IPS-NIHi7 (cell line): ENCODE results near the gene YBX3.

Experiments
- DNase-seq: peaks from one replicate; pipeline ENCODE4 v3.0.0; 2012; ENCODE audit warnings: mixed read lengths; ENCODE audit errors: extremely low spot score

The YBX3 gene

DNA sequence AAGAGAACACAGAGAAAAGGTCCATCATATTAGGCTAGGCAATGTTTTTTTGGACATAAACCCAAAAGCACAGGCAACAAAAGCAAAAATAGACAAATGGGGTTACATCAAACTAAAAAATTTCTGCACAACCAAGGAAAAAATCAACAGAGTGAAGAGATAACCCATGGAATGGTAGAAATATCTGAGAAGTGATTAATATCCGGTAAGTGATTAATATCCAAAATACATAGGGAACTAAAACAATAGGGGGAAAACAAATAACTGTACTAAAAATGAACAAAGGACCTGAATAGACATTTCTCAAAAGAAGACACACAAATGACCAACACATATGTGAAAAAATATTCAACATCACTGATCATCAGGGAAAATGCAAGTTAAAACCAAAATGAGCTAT is 53.6 kb downstream of the YBX3 start:
- no peak for DNase-seq

DNA sequence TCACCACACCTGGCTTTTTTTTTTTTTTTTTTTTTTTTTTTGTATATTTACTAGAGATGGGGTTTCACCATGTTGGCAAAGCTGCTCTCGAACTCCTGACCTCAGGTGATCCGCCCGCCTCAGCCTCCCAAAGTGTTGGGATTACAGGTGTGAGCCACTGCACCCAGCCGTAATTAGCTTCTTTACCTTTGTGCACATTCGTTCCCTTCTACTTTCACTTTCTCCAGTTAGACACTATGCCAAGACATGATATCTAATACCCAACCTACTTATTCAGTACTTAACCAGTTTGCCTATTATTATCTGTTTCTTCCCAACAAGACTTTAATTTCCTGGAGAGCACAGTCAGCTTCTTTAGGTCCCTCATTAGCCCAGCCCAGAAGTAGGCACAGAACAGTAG is 54.6 kb downstream of the YBX3 start:
- no peak for DNase-seq

DNA sequence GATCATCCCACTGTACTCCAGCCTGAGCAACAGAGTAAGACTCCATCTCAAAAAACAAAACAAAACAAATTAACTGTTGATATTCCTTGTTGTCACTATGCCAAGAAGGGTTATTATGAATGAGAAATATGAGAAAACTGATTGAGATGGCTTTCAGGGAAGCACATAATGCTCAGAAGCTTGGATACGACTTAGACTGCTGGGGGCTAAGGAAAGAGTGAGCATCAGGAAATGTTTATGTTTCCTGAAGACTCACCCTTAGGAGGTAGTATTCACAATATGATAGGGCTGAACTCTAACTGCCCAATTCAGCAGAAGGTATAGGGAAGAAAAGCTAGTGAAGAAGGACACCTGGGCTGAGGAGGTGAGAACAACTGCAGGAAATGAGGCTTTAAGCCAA is 55.5 kb downstream of the YBX3 start:
- no peak for DNase-seq

DNA sequence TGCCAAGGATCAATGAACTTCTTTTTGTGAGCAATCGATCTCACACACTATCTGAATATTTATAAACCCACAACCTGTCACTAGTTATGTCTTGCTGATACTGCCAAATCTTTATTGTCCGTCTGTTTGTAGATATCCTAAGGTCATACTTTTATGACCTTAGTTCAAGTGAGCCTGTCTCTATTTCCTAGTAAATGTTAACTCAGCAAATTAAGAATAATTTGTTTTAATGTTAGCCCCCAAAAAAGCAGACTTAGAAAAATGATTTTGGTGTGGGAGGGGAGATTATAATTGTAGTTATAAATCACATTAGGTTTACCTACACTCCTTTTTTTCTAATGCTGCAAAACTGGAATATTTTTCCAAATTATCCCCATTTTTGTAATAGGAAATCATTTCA is 58.6 kb downstream of the YBX3 start:
- DNase-seq, result no peak

DNA sequence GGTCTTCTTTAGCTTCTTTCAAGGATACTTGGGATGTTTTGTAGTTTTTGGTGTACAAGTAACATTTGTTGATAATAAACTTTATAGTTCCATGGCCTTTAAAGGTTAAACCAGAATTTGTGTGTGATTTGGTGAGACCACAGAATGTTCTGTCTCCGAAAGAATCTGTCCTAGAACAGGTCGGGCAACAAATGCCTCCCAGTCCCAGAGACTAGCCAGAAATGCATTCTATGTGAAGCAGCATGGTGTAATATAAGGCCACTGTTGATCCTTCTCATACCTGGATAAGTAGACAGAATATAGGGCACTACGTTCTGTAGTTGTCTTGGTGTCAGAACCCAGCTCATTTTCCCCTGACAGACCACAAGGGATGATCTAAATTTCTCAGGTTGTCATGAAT is 59.3 kb downstream of the YBX3 start:
- no peak for DNase-seq

DNA sequence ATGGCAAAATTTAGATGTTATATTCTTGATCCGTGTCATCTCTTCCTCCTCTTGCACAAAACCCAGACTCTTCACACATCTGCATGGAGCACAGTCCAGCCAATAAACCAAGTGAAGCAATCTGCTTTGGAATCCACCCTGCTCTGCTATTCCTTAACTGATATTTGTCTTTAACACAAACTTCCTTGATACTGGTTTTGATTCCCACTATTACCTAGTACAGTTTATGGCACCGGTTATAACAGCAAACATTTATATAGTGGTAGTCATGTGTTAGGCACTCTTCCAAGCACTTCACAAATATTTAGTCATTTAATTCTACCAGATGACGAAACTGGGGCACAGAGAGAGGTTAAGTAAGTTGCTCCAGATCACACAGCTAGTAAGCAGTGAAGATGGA is 61.8 kb downstream of the YBX3 start:
- DNase-seq, result no peak

DNA sequence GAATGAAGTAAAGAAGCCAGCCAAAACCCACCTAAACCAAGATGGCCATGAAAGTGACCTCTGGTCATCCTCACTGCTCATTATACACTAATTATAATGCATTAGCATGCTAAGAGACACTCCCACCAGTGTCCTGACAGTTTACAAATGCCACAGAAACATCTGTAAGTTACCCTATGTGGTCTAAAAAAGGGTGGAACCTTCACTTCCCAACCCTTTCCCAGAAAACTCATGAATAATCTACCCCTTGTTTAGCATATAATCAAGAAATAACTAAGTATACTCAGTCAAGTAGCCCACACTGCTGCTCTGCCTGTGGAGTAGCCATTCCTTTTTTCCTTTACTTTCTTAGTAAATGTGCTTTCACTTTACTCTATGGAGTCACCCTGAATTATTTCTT is 69.1 kb downstream of the YBX3 start:
- no peak for DNase-seq

DNA sequence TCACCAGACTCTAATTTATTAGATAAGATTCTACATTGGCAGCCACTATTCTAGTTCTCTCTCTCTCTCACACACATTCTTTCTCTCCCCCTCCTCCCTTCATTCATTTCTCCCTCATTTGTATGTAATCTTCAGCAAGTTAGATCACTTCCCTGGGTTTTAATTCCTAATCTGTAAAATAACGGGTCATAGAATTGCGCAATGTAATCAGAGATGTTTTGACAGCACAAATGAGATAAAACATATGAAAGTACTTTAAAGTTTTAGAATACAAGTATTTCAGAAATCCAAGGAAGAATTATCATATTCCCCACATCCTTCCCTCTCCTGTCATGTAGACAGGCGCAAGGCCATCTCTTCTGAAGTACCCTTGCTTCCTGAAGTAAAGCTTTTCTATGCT is 70.9 kb downstream of the YBX3 start:
- DNase-seq, result no peak
